Measurements from ENCODE around the gene SORD.

- TF ChIP-seq, protein P1, sequence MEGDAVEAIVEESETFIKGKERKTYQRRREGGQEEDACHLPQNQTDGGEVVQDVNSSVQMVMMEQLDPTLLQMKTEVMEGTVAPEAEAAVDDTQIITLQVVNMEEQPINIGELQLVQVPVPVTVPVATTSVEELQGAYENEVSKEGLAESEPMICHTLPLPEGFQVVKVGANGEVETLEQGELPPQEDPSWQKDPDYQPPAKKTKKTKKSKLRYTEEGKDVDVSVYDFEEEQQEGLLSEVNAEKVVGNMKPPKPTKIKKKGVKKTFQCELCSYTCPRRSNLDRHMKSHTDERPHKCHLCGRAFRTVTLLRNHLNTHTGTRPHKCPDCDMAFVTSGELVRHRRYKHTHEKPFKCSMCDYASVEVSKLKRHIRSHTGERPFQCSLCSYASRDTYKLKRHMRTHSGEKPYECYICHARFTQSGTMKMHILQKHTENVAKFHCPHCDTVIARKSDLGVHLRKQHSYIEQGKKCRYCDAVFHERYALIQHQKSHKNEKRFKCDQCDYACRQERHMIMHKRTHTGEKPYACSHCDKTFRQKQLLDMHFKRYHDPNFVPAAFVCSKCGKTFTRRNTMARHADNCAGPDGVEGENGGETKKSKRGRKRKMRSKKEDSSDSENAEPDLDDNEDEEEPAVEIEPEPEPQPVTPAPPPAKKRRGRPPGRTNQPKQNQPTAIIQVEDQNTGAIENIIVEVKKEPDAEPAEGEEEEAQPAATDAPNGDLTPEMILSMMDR (IDR thresholded peaks at IDR 0.05), result no peak
- no peak for TF ChIP-seq ZFX (IDR thresholded peaks at IDR 0.05; ENCODE audit: borderline replicate concordance)
Observed at GRCh38 chr15:45048794-45049631, 26.0 kb downstream of the SORD start.
